HEK293 (cell line): Measurements from ENCODE around the gene ZKSCAN1.

ENCODE experiments used
- KLF1 ChIP-seq: fragments of 450-650 bp; formaldehyde crosslinking; IDR thresholded peaks from 2 replicates; pipeline ENCODE4 v1.5.1; 2016; ENCODE audit warnings: missing biosample characterization, missing genetic modification characterization
- MYNN ChIP-seq: fragments of 450-650 bp; formaldehyde crosslinking; IDR thresholded peaks from 2 replicates; pipeline ENCODE4 v1.5.1; 2016; ENCODE audit warnings: missing biosample characterization, missing genetic modification characterization, borderline replicate concordance
- RBAK ChIP-seq: fragments of 450-650 bp; formaldehyde crosslinking; IDR thresholded peaks from 2 replicates; pipeline ENCODE4 v1.5.1; 2016; ENCODE audit warnings: missing biosample characterization, missing genetic modification characterization
- ZFP69B ChIP-seq: fragments of 450-650 bp; formaldehyde crosslinking; IDR thresholded peaks from 2 replicates; pipeline ENCODE4 v1.5.1; 2016; ENCODE audit warnings: missing biosample characterization, missing genetic modification characterization
- ZNF10 ChIP-seq: fragments of 450-650 bp; formaldehyde crosslinking; IDR thresholded peaks from 2 replicates; pipeline ENCODE4 v1.5.1; 2017; ENCODE audit warnings: missing biosample characterization, missing genetic modification characterization
- ZNF112 ChIP-seq: fragments of 450-650 bp; formaldehyde crosslinking; IDR thresholded peaks from 2 replicates; pipeline ENCODE4 v1.5.0; 2017; ENCODE audit warnings: missing biosample characterization, missing genetic modification characterization
- ZNF132 ChIP-seq: fragments of 450-650 bp; formaldehyde crosslinking; IDR thresholded peaks from 2 replicates; pipeline ENCODE4 v1.5.1; 2017; ENCODE audit warnings: missing biosample characterization, missing genetic modification characterization, borderline replicate concordance
- ZNF175 ChIP-seq: fragments of 450-650 bp; formaldehyde crosslinking; IDR thresholded peaks from 2 replicates; pipeline ENCODE4 v1.5.1; 2016; ENCODE audit warnings: missing biosample characterization, missing genetic modification characterization
- ZNF184 ChIP-seq: fragments of 450-650 bp; IDR thresholded peaks from 2 replicates; pipeline ENCODE4 v1.5.1; 2018; ENCODE audit warnings: missing biosample characterization, mild to moderate bottlenecking, missing genetic modification characterization
- ZNF19 ChIP-seq: fragments of 450-650 bp; formaldehyde crosslinking; IDR thresholded peaks from 2 replicates; pipeline ENCODE4; 2016; ENCODE audit warnings: missing biosample characterization, missing genetic modification characterization, low read depth
- ZNF223 ChIP-seq: fragments of 450-650 bp; formaldehyde crosslinking; IDR thresholded peaks from 2 replicates; pipeline ENCODE4 v1.5.1; 2016; ENCODE audit warnings: missing biosample characterization, missing genetic modification characterization
- ZNF248 ChIP-seq: fragments of 450-650 bp; formaldehyde crosslinking; IDR thresholded peaks from 2 replicates; pipeline ENCODE4 v1.5.1; 2017; ENCODE audit warnings: missing biosample characterization, missing genetic modification characterization
- ZNF423 ChIP-seq: fragments of 450-650 bp; formaldehyde crosslinking; IDR thresholded peaks from 2 replicates; pipeline ENCODE4 v1.5.1; 2016; ENCODE audit warnings: missing biosample characterization, missing genetic modification characterization
- ZNF660 ChIP-seq: fragments of 450-650 bp; IDR thresholded peaks from 2 replicates; pipeline ENCODE4 v1.5.1; 2018; ENCODE audit warnings: missing biosample characterization, mild to moderate bottlenecking, missing genetic modification characterization
- ZNF768 ChIP-seq: fragments of 450-650 bp; formaldehyde crosslinking; IDR thresholded peaks from 2 replicates; pipeline ENCODE4 v1.5.1; 2018; ENCODE audit warnings: missing biosample characterization, mild to moderate bottlenecking, missing genetic modification characterization
- ZNF792 ChIP-seq: fragments of 450-650 bp; formaldehyde crosslinking; IDR thresholded peaks from 2 replicates; pipeline ENCODE4 v1.5.1; 2016; ENCODE audit warnings: missing biosample characterization, missing genetic modification characterization
- TF ChIP-seq, protein P1 (sequence below): fragments of 450-650 bp; formaldehyde crosslinking; IDR thresholded peaks from 2 replicates; pipeline ENCODE4 v1.5.1; 2016; ENCODE audit warnings: missing biosample characterization, missing genetic modification characterization
- TF ChIP-seq, protein P2 (sequence below): fragments of 450-650 bp; formaldehyde crosslinking; IDR thresholded peaks from 2 replicates; pipeline ENCODE4 v1.5.1; 2016; ENCODE audit warnings: missing biosample characterization, missing genetic modification characterization
- TF ChIP-seq, protein P3 (sequence below): fragments of 450-650 bp; formaldehyde crosslinking; IDR thresholded peaks from 2 replicates; pipeline ENCODE4 v1.5.1; 2017; ENCODE audit warnings: missing biosample characterization, missing genetic modification characterization
- TF ChIP-seq, protein P4 (sequence below): fragments of 450-650 bp; formaldehyde crosslinking; IDR thresholded peaks from 2 replicates; pipeline ENCODE4 v1.5.0; 2017; ENCODE audit warnings: missing biosample characterization, missing genetic modification characterization, borderline replicate concordance
- TF ChIP-seq, protein P5 (sequence below): fragments of 450-650 bp; formaldehyde crosslinking; IDR thresholded peaks from 2 replicates; pipeline ENCODE4 v1.5.1; 2016; ENCODE audit warnings: missing biosample characterization, missing genetic modification characterization
- TF ChIP-seq, protein P6 (sequence below): fragments of 450-650 bp; formaldehyde crosslinking; IDR thresholded peaks from 2 replicates; pipeline ENCODE4 v1.5.1; 2016; ENCODE audit warnings: missing biosample characterization, missing genetic modification characterization
- TF ChIP-seq, protein P7 (sequence below): fragments of 450-650 bp; formaldehyde crosslinking; IDR thresholded peaks from 2 replicates; pipeline ENCODE4 v1.5.1; 2016; ENCODE audit warnings: missing biosample characterization, missing genetic modification characterization
- TF ChIP-seq, protein P8 (sequence below): fragments of 450-650 bp; formaldehyde crosslinking; IDR thresholded peaks from 2 replicates; pipeline ENCODE4 v1.5.1; 2016; ENCODE audit warnings: missing biosample characterization, missing genetic modification characterization, low read depth
- TF ChIP-seq, protein P9 (sequence below): fragments of 450-650 bp; formaldehyde crosslinking; IDR thresholded peaks from 2 replicates; pipeline ENCODE4 v1.5.1; 2016; ENCODE audit warnings: missing biosample characterization, missing genetic modification characterization

Gene ZKSCAN1

DNA sequence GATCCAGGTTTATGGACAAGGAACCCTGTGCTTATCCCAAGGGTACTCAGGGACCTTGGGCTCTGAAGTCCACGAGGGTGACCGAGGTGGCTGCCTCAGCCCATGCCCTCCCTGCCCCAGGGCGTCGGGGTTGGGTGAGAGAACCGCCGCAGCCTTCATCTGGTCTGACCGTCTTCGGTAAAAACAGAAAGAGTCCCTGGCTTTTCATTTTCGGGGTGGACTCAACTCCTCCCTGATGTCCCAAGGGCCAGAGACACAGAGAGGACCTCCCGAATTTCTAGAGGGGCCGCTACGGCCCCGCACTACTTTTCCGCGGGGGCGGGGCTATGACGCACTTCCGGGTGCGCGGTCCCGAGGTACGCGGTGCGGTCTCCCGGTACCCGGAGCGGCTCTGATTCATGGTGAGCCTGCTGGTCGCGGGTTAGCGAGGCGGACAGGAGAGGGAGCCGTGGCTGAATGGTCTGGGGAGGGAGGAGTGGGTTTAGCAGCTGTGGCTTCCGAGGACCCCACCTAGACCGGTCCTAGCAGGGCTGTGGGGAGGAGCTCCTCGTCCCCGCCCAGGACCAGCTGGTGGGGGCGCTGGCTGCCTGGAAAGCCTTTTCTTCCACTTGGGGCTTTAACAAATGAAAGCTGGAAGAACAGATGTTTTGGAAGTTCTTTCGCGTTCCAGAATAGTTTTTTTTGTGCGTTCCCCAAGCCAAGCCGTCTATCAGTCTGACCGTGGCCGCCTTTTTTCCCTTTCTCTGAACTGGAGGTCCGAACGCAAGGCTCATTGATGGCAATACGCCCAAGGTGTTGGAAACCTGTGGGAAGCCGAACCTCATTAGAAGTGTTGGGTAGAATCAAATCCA is 34.3 kb downstream of the ZKSCAN1 start, which contains the start of gene ZSCAN21 (continued):
- no peak for TF ChIP-seq ZNF19 (tag by site-specific recombination)
- TF ChIP-seq, protein P1, sequence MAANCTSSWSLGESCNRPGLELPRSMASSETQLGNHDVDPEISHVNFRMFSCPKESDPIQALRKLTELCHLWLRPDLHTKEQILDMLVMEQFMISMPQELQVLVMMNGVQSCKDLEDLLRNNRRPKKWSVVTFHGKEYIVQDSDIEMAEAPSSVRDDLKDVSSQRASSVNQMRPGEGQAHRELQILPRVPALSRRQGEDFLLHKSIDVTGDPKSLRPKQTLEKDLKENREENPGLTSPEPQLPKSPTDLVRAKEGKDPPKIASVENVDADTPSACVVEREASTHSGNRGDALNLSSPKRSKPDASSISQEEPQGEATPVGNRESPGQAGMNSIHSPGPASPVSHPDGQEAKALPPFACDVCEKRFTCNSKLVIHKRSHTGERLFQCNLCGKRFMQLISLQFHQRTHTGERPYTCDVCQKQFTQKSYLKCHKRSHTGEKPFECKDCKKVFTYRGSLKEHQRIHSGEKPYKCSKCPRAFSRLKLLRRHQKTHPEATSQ (tag by site-specific recombination): 0 out of 2 replicates have a peak, but pooled peaks have one; percentile 70
- TF ChIP-seq, protein P2, sequence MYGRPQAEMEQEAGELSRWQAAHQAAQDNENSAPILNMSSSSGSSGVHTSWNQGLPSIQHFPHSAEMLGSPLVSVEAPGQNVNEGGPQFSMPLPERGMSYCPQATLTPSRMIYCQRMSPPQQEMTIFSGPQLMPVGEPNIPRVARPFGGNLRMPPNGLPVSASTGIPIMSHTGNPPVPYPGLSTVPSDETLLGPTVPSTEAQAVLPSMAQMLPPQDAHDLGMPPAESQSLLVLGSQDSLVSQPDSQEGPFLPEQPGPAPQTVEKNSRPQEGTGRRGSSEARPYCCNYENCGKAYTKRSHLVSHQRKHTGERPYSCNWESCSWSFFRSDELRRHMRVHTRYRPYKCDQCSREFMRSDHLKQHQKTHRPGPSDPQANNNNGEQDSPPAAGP (tag by site-specific recombination): peak; percentile 76
- no peak for TF ChIP-seq ZNF112 (tag by site-specific recombination)
- no peak for TF ChIP-seq ZNF175 (tag by site-specific recombination)
- TF ChIP-seq ZNF184: no peak
- TF ChIP-seq, protein P3, sequence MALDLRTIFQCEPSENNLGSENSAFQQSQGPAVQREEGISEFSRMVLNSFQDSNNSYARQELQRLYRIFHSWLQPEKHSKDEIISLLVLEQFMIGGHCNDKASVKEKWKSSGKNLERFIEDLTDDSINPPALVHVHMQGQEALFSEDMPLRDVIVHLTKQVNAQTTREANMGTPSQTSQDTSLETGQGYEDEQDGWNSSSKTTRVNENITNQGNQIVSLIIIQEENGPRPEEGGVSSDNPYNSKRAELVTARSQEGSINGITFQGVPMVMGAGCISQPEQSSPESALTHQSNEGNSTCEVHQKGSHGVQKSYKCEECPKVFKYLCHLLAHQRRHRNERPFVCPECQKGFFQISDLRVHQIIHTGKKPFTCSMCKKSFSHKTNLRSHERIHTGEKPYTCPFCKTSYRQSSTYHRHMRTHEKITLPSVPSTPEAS (tag by site-specific recombination): no peak; the same call in 1 of the 2 replicates
- TF ChIP-seq ZNF223: no peak
- TF ChIP-seq, protein P4, sequence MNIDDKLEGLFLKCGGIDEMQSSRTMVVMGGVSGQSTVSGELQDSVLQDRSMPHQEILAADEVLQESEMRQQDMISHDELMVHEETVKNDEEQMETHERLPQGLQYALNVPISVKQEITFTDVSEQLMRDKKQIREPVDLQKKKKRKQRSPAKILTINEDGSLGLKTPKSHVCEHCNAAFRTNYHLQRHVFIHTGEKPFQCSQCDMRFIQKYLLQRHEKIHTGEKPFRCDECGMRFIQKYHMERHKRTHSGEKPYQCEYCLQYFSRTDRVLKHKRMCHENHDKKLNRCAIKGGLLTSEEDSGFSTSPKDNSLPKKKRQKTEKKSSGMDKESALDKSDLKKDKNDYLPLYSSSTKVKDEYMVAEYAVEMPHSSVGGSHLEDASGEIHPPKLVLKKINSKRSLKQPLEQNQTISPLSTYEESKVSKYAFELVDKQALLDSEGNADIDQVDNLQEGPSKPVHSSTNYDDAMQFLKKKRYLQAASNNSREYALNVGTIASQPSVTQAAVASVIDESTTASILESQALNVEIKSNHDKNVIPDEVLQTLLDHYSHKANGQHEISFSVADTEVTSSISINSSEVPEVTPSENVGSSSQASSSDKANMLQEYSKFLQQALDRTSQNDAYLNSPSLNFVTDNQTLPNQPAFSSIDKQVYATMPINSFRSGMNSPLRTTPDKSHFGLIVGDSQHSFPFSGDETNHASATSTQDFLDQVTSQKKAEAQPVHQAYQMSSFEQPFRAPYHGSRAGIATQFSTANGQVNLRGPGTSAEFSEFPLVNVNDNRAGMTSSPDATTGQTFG (tag by site-specific recombination): no peak
- peak; percentile 79 for TF ChIP-seq ZNF660 (tag by site-specific recombination)
- peak; percentile 84 for TF ChIP-seq KLF1 (tag by site-specific recombination)
- TF ChIP-seq ZNF792: no peak
- no peak for TF ChIP-seq ZNF768 (tag by site-specific recombination)
- TF ChIP-seq, protein P5, sequence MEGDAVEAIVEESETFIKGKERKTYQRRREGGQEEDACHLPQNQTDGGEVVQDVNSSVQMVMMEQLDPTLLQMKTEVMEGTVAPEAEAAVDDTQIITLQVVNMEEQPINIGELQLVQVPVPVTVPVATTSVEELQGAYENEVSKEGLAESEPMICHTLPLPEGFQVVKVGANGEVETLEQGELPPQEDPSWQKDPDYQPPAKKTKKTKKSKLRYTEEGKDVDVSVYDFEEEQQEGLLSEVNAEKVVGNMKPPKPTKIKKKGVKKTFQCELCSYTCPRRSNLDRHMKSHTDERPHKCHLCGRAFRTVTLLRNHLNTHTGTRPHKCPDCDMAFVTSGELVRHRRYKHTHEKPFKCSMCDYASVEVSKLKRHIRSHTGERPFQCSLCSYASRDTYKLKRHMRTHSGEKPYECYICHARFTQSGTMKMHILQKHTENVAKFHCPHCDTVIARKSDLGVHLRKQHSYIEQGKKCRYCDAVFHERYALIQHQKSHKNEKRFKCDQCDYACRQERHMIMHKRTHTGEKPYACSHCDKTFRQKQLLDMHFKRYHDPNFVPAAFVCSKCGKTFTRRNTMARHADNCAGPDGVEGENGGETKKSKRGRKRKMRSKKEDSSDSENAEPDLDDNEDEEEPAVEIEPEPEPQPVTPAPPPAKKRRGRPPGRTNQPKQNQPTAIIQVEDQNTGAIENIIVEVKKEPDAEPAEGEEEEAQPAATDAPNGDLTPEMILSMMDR: peak; percentile 89
- TF ChIP-seq, protein P6, sequence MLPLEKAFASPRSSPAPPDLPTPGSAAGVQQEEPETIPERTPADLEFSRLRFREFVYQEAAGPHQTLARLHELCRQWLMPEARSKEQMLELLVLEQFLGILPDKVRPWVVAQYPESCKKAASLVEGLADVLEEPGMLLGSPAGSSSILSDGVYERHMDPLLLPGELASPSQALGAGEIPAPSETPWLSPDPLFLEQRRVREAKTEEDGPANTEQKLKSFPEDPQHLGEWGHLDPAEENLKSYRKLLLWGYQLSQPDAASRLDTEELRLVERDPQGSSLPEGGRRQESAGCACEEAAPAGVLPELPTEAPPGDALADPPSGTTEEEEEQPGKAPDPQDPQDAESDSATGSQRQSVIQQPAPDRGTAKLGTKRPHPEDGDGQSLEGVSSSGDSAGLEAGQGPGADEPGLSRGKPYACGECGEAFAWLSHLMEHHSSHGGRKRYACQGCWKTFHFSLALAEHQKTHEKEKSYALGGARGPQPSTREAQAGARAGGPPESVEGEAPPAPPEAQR: no peak
- TF ChIP-seq, protein P7, sequence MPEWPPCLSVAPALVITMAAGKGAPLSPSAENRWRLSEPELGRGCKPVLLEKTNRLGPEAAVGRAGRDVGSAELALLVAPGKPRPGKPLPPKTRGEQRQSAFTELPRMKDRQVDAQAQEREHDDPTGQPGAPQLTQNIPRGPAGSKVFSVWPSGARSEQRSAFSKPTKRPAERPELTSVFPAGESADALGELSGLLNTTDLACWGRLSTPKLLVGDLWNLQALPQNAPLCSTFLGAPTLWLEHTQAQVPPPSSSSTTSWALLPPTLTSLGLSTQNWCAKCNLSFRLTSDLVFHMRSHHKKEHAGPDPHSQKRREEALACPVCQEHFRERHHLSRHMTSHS (tag by site-specific recombination): no peak
- TF ChIP-seq, protein P8, sequence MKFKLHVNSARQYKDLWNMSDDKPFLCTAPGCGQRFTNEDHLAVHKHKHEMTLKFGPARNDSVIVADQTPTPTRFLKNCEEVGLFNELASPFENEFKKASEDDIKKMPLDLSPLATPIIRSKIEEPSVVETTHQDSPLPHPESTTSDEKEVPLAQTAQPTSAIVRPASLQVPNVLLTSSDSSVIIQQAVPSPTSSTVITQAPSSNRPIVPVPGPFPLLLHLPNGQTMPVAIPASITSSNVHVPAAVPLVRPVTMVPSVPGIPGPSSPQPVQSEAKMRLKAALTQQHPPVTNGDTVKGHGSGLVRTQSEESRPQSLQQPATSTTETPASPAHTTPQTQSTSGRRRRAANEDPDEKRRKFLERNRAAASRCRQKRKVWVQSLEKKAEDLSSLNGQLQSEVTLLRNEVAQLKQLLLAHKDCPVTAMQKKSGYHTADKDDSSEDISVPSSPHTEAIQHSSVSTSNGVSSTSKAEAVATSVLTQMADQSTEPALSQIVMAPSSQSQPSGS (tag by site-specific recombination): no peak
- TF ChIP-seq, protein P9, sequence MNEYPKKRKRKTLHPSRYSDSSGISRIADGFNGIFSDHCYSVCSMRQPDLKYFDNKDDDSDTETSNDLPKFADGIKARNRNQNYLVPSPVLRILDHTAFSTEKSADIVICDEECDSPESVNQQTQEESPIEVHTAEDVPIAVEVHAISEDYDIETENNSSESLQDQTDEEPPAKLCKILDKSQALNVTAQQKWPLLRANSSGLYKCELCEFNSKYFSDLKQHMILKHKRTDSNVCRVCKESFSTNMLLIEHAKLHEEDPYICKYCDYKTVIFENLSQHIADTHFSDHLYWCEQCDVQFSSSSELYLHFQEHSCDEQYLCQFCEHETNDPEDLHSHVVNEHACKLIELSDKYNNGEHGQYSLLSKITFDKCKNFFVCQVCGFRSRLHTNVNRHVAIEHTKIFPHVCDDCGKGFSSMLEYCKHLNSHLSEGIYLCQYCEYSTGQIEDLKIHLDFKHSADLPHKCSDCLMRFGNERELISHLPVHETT: peak; percentile 88; the same call in 1 of the 2 replicates
- TF ChIP-seq ZNF248 (tag by site-specific recombination): no peak
- TF ChIP-seq MYNN (tag by site-specific recombination): no peak
- TF ChIP-seq ZNF132: no peak
- no peak; the same call in 1 of the 2 replicates for TF ChIP-seq ZNF10
- TF ChIP-seq ZNF423 (tag by site-specific recombination): no peak
- no peak for TF ChIP-seq RBAK (tag by site-specific recombination)
- no peak for TF ChIP-seq ZFP69B (tag by site-specific recombination)
